Measurements from ENCODE around the gene UBALD1.

UBALD1 gene

DNA sequence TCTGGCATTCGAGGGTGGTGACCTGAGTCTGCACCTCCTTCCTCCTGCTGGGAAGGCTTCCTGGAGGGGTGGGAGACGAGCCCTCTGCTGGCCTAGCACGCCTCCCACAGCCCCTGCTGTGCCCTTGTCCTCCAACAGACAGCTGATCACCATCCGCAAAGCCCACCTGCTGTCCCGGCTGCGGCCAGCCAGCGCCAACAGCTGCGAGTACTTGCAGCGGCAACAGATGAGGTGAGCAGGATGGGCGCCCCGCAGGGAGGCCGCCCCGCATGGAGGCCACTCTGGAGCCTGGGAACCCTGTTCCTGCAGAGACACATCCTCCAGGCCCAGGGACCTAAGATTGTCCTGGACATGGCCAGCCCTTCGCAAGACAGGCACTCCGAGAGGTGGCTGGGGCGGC, 21.6 kb downstream of the UBALD1 start:
- CTCF ChIA-PET = no interaction called here
- no peak for DNase-seq (ENCODE audit: low spot score)
- no peak for TF ChIP-seq CTCF (conservative IDR thresholded peaks at IDR 0.05; ENCODE audit: low read depth)
- H3K27ac ChIP-seq = no peak overlapping the region
- POLR2A ChIA-PET (ENCODE audit: low non-redundant PET) = interaction anchor here (0.6 kb wide), 1 partner anchor 25 kb away, joined by 3 read pairs; no protein-coding TSS in a partner anchor

GRCh38 chr16:4591706-4592470, 22.8 kb downstream of the UBALD1 start:
- CTCF ChIA-PET = interaction anchor here (0.7 to 0.9 kb wide), 2 partner anchors 40 to 43 kb away, joined by 3 to 4 read pairs; no protein-coding TSS in a partner anchor
- POLR2A ChIA-PET (ENCODE audit: low non-redundant PET) = no interaction called here
- no peak for TF ChIP-seq CTCF (conservative IDR thresholded peaks at IDR 0.05; ENCODE audit: low read depth)
- DNase-seq (ENCODE audit: low spot score) = no peak
- no peak overlapping the region for H3K27ac ChIP-seq

DNA sequence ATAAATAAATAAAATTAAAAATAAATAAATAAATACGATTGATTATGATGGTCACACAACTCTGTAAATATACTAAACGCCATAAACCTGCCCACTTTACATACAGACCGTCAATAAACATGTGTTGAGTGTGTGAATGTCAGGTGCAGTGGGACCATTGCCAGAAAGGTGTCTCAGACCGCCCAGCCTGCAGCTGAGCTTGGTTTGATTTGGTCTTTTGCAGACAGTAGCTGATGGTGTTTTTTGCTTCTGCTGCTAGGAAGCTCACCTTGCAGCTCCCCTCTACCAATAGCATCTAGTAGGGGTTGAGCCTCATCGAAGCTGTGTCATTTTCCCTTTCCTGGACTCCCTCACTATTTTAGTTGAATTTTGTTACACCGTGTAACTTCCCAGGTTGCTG, 23.5 kb downstream of the UBALD1 start:
- POLR2A ChIA-PET (ENCODE audit: low non-redundant PET) = no interaction called here
- DNase-seq (ENCODE audit: low spot score) = no peak
- no peak for TF ChIP-seq CTCF (conservative IDR thresholded peaks at IDR 0.05; ENCODE audit: low read depth)
- no peak overlapping the region for H3K27ac ChIP-seq
- CTCF ChIA-PET = interaction anchor here (0.9 kb wide), 1 partner anchor 39 kb away, joined by 4 read pairs; no protein-coding TSS in a partner anchor

DNA sequence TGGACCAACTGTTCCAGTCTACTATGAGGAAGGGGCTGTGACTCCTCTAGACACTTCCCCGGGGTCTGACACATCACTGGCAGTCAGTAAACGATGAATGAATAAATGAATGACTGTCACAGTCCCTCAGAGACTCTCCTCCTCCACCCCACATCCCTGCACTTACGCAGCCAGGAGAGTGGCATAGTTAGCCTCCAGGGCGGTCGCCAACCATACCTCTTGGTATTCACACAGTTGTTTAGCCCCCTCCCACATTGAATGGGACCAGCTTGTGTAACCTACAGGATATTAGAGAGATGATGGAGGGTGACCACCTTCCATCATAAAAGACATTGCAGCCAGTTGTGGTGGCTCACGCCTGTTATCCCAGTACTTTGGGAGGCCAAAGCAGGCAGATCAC, 25.7 kb downstream of the UBALD1 start:
- no peak for TF ChIP-seq CTCF (conservative IDR thresholded peaks at IDR 0.05; ENCODE audit: low read depth)
- ChIA-PET POLR2A (ENCODE audit: low non-redundant PET) (no interaction called here), CTCF (interaction anchor here (0.7 to 1.0 kb wide), 2 partner anchors 84 to 823 kb away, joined by 3 read pairs; no protein-coding TSS in a partner anchor)
- H3K27ac ChIP-seq = no peak overlapping the region
- no peak for DNase-seq (ENCODE audit: low spot score)

DNA sequence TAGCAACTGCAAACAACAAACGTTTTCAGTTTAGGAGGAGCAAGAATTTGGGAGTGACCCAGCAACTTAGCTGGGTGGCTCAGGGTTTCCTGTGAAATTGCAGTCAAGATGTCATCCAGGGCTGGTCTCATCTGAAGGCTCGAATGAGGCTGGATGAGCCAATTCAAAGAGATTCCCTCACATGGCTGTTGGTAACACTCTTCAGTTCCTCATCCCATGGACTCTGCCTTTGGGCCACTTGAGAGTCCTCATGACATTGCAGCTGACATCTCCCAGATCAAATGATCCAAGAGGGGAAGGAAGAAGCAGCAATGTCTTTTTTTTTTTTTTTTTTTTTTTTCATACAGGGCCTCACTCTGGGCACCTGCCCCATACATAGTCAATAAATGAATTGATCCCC, 26.3 kb downstream of the UBALD1 start:
- ChIA-PET POLR2A (ENCODE audit: low non-redundant PET) (no interaction called here), CTCF (interaction anchor here (1.0 kb wide), 1 partner anchor 83 kb away, joined by 3 read pairs; no protein-coding TSS in a partner anchor)
- H3K27ac ChIP-seq = no peak overlapping the region
- TF ChIP-seq CTCF (conservative IDR thresholded peaks at IDR 0.05; ENCODE audit: low read depth) = no peak
- no peak for DNase-seq (ENCODE audit: low spot score)

- no peak overlapping the region for H3K27ac ChIP-seq
- POLR2A ChIA-PET (ENCODE audit: low non-redundant PET) = interaction anchor here (0.5 kb wide), 1 partner anchor 161 kb away, joined by 5 read pairs; no protein-coding TSS in a partner anchor
- no peak for DNase-seq (ENCODE audit: low spot score)
- CTCF ChIA-PET = interaction anchor here (0.6 to 1.5 kb wide), 13 partner anchors 9 to 123 kb away, joined by 3 to 8 read pairs (median 4); partner anchors contain the start of gene C16orf96
- TF ChIP-seq CTCF (conservative IDR thresholded peaks at IDR 0.05; ENCODE audit: low read depth) = no peak
Observed at GRCh38 chr16:4586291-4586690, 28.4 kb downstream of the UBALD1 start.

Measured in RWPE1 (cell line).